Left renal cortex interstitium (tissue), 4 donors: Measurements from ENCODE around the gene SPATS2L. TPM values are rescaled to one million over a fixed set of nuclear protein-coding genes. Genes with fewer than 3 reads are reported as not detected.

Source experiments
- DNase-seq, 4 donors: peaks; one replicate each; pipeline ENCODE4 v3.0.0-alpha.2; 2013; ENCODE audit warnings: low read depth in 4 of 4, low spot score in 2 of 4, missing footprints in 1 of 4
- polyA plus RNA-seq, 4 donors: library from polyadenylated mRNA; unstranded; fragments of 120-200 nt; gene quantifications; one replicate each; pipeline ENCODE4 v1.2.1, GENCODE V29; 2013; ENCODE audit not compliant: insufficient read length in 4 of 4

Gene SPATS2L
- polyA plus RNA-seq, 4 donors = 127 to 149 (median 136) TPM

- DNase-seq = no peak
Measured at GRCh38 chr2:200528228-200528627, 221.7 kb downstream of the SPATS2L start.

Other genes with a start within 250 kb of the SPATS2L start
- gene KCTD18, start 203.4 kb downstream of the SPATS2L start, polyA plus RNA-seq = 10 to 100 TPM; 14.0 to 18.8 (median 15.6) TPM
- 10 to 100 TPM; 13.4 to 15.0 (median 13.9) TPM for gene SGO2, start 219.5 kb downstream of the SPATS2L start, polyA plus RNA-seq